GF-D8 (cell line): ENCODE results near the gene KRT78.
"Not testable (repeated sequence)": the region's sequence is repeated elsewhere in the genome, so short reads cannot be mapped to it uniquely, and the experiment has no call there.

Experiments used
- DNase-seq: peaks from one replicate; lab custom pipeline; 2025; lab: John Stamatoyannopoulos, UW

The KRT78 gene

GRCh38 chr12:52871291-52872039 is 22.7 kb upstream of the KRT78 start:
- no peak for DNase-seq

- DNase-seq: no peak
Observed at GRCh38 chr12:52870361-52871290, 21.8 kb upstream of the KRT78 start.

GRCh38 chr12:52867642-52868041 is 18.8 kb upstream of the KRT78 start:
- no peak for DNase-seq

- no peak for DNase-seq
Observed at GRCh38 chr12:52867152-52867551, 18.4 kb upstream of the KRT78 start.

- DNase-seq: no peak
Observed at GRCh38 chr12:52865090-52865944, 16.5 kb upstream of the KRT78 start.

GRCh38 chr12:52862023-52862422 is 13.2 kb upstream of the KRT78 start:
- DNase-seq: no peak

GRCh38 chr12:52861511-52861910 is 12.7 kb upstream of the KRT78 start:
- DNase-seq: no peak

GRCh38 chr12:52860102-52860823 is 11.5 kb upstream of the KRT78 start:
- no peak for DNase-seq

GRCh38 chr12:52857500-52857899 is 8.7 kb upstream of the KRT78 start:
- DNase-seq: no peak

- DNase-seq: no peak
Observed at GRCh38 chr12:52856787-52857186, 8.0 kb upstream of the KRT78 start.

- DNase-seq: not testable (repeated sequence)
Observed at GRCh38 chr12:52856077-52856476, 7.3 kb upstream of the KRT78 start.

GRCh38 chr12:52851787-52852186 is 3.0 kb upstream of the KRT78 start:
- no peak for DNase-seq

- no peak for DNase-seq
Observed at GRCh38 chr12:52850681-52851080, 1.9 kb upstream of the KRT78 start.

- DNase-seq: no peak
Observed at GRCh38 chr12:52849511-52849910, 717 bp upstream of the KRT78 start.

- DNase-seq: no peak
Observed at GRCh38 chr12:52847335-52848102, 1.3 kb downstream of the KRT78 start.

- DNase-seq: no peak
Observed at GRCh38 chr12:52846356-52846970, 2.3 kb downstream of the KRT78 start.

GRCh38 chr12:52845946-52846345 is 2.8 kb downstream of the KRT78 start:
- no peak for DNase-seq

GRCh38 chr12:52844386-52844785 is 4.4 kb downstream of the KRT78 start:
- no peak for DNase-seq

GRCh38 chr12:52839436-52840105 is 9.2 kb downstream of the KRT78 start:
- no peak for DNase-seq
